Chondrocyte (in vitro differentiated cells): Measurements from ENCODE around the gene IGSF21. TPM values are rescaled to one million over a fixed set of nuclear protein-coding genes. Genes with fewer than 3 reads are reported as not detected.

Experiments
- DNase-seq: peaks from one replicate; pipeline ENCODE4 v3.0.0; 2021; ENCODE audit warnings: mixed read lengths, low spot score
- H3K27ac Mint-ChIP-seq: one replicate; pipeline ENCODE4 v1.8.0; 2021; ENCODE audit warnings: mild to moderate bottlenecking, moderate library complexity, mixed read lengths; ENCODE audit not compliant: unreplicated experiment
- H3K27me3 Mint-ChIP-seq: 2 replicates; pipeline ENCODE4 v1.8.0; 2021; ENCODE audit warnings: low read depth, mixed read lengths
- H3K36me3 Mint-ChIP-seq: 2 replicates; pipeline ENCODE4 v1.8.0; 2021; ENCODE audit warnings: low read depth, mixed read lengths
- H3K4me1 Mint-ChIP-seq: 2 replicates; pipeline ENCODE4 v1.8.0; 2021; ENCODE audit warnings: low read depth, mild to moderate bottlenecking, mixed read lengths
- H3K4me3 Mint-ChIP-seq: one replicate; pipeline ENCODE4 v1.8.0; 2021; ENCODE audit warnings: mild to moderate bottlenecking, moderate library complexity, mixed read lengths; ENCODE audit not compliant: unreplicated experiment
- H3K9me3 Mint-ChIP-seq: 2 replicates; pipeline ENCODE4 v1.8.0; 2021; ENCODE audit warnings: low read depth, mixed read lengths
- total RNA-seq: library from RNA; stranded (reverse); gene quantifications from 3 replicates; pipeline ENCODE4 v1.2.1, GENCODE V29; 2021
- TF ChIP-seq, protein P1 (sequence below): fragments of 200-600 bp; sonication (generic); IDR thresholded peaks from 2 replicates; pipeline ENCODE4 v1.5.0; 2021; ENCODE audit warnings: antibody characterized with exemption, mild to moderate bottlenecking, moderate library complexity

IGSF21 gene
- total RNA-seq, 1 donor from 2014 or later, result not detected

DNA sequence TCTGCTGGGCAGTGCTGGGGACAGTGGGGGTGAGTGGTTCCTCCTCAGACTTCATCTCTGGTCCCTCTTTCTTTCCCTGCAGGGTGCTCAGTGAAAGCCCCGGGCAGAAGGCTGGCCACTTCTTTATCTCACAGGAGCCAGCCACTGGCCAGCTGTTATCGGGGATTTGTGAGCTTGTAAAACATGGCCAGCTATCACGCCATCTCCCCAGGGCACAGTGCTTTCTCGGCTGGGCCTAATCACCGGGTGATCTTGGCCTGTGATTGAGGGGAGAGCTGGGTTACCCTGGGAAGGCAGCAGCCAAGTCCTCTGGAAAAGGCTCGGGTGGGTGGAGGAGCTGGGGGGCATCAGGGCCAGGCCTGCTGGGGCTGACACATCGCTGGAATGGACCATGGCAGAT lies 83.0 kb downstream of the IGSF21 start:
- no peak overlapping the region for H3K27ac Mint-ChIP-seq
- H3K36me3 Mint-ChIP-seq, result no peaks in the 10 kb centered on the region
- DNase-seq, result no peak
- H3K4me3 Mint-ChIP-seq, result no peak overlapping the region
- peaks cover 30% of the 10 kb centered on the region for H3K27me3 Mint-ChIP-seq
- no peaks in the 10 kb centered on the region for H3K4me1 Mint-ChIP-seq
- no peaks in the 10 kb centered on the region for H3K9me3 Mint-ChIP-seq
- TF ChIP-seq, protein P1, sequence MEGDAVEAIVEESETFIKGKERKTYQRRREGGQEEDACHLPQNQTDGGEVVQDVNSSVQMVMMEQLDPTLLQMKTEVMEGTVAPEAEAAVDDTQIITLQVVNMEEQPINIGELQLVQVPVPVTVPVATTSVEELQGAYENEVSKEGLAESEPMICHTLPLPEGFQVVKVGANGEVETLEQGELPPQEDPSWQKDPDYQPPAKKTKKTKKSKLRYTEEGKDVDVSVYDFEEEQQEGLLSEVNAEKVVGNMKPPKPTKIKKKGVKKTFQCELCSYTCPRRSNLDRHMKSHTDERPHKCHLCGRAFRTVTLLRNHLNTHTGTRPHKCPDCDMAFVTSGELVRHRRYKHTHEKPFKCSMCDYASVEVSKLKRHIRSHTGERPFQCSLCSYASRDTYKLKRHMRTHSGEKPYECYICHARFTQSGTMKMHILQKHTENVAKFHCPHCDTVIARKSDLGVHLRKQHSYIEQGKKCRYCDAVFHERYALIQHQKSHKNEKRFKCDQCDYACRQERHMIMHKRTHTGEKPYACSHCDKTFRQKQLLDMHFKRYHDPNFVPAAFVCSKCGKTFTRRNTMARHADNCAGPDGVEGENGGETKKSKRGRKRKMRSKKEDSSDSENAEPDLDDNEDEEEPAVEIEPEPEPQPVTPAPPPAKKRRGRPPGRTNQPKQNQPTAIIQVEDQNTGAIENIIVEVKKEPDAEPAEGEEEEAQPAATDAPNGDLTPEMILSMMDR, result no peak

DNA sequence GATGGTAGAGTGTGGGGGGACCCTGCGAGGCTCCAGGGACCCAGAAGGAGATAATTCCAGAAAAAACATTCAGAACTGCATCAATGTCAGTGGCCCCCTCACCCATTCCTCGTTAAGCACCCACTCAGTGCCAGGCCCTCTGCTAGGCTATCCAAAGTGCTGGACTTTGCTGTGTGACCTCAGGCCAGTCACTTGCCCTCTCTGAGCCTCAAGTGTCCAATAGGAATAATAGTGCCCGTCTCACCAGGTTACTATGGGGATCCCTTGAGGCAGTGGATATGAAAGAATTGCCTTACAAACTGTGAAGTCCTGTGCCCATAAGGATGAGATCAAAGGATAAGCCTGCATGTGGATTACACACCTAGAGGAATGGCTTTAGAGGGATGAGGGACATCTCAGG lies 83.4 kb downstream of the IGSF21 start:
- Mint-ChIP-seq H3K4me3 (no peak overlapping the region), H3K36me3 (no peaks in the 10 kb centered on the region)
- DNase-seq, result no peak

GRCh38 chr1:18191481-18192155 lies 84.0 kb downstream of the IGSF21 start:
- no peaks in the 10 kb centered on the region for H3K9me3 Mint-ChIP-seq
- TF ChIP-seq, protein P1, result no peak
- H3K27me3 Mint-ChIP-seq, result peaks cover 35% of the 10 kb centered on the region
- H3K27ac Mint-ChIP-seq, result no peak overlapping the region
- H3K4me3 Mint-ChIP-seq, result no peak overlapping the region
- H3K36me3 Mint-ChIP-seq, result no peaks in the 10 kb centered on the region
- no peak for DNase-seq
- H3K4me1 Mint-ChIP-seq, result no peaks in the 10 kb centered on the region

More for the DNA sequence above, 83.4 kb downstream of the IGSF21 start:
- TF ChIP-seq, protein P1, result no peak
- Mint-ChIP-seq H3K27me3 (peaks cover 34% of the 10 kb centered on the region), H3K4me1 (no peaks in the 10 kb centered on the region), H3K9me3 (no peaks in the 10 kb centered on the region), H3K27ac (no peak overlapping the region)

DNA sequence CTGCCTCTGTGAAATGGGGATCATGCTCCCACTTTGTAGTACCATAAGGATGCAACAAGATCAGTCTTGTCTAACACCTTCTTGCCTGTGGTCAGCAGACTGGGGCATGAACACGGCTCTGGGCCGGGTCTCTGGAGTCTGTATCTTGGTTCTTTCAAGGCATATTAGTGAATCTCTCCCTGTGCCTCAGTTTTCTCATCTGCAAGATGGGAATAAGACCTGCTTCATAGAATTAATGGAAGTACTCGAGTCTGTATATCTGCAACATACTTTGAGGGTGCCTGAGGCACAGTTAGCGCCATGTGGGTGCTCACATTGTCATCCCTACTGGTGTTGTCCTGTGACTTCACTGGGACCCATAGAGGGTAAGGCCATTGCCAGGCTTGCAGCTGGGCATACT lies 84.6 kb downstream of the IGSF21 start:
- TF ChIP-seq, protein P1, result no peak
- Mint-ChIP-seq H3K9me3 (no peaks in the 10 kb centered on the region), H3K4me3 (no peak overlapping the region), H3K4me1 (no peaks in the 10 kb centered on the region), H3K27me3 (peaks cover 35% of the 10 kb centered on the region), H3K36me3 (no peaks in the 10 kb centered on the region), H3K27ac (no peak overlapping the region)
- DNase-seq, result no peak

- H3K4me3 Mint-ChIP-seq, result no peak overlapping the region
- DNase-seq, result no peak
- H3K27ac Mint-ChIP-seq, result no peak overlapping the region
- TF ChIP-seq, protein P1, result no peak
- no peaks in the 10 kb centered on the region for H3K4me1 Mint-ChIP-seq
- H3K27me3 Mint-ChIP-seq, result peaks cover 35% of the 10 kb centered on the region
- H3K9me3 Mint-ChIP-seq, result no peaks in the 10 kb centered on the region
- no peaks in the 10 kb centered on the region for H3K36me3 Mint-ChIP-seq
Measured at GRCh38 chr1:18192974-18193373, 85.4 kb downstream of the IGSF21 start.
